NCI-H748 (cell line): ENCODE measurements around the gene HOXD13.

Experiments used
- DNase-seq: peaks from one replicate; lab custom pipeline; 2025; ENCODE audit not compliant: unreplicated experiment; lab: John Stamatoyannopoulos, UW

HOXD13 gene

DNA sequence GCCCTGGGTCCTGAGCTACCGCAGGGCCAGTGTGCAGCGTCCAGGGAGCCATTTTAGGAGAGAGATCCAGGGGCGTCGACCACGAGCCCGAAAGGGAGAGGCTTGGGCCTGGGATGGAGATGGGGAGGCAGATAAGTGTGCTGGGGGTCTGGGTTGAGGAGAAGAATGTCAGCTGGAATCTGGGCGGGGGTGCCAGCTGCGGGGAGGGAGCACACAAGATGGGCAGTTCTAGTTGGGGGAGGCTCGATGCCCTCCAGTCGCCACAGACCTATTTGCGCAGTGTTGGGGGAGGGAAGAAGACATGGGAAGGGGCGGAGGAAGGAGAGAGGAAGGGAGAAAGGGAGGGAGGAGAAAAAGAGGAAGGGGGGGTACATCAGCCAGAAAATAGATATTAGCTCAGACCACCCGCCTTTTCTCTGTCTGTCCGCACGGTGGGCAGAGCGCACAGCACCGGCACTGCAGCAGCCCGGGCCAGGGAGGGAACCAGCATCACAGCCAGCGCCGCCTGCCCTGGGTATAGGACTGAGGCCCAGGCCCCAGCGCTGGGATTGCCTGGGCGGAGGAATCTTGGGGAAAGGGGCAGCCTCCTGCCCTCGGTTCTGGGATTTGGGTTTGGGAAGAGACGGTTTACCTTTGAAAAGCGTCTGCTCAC lies 12.7 kb downstream of the HOXD13 start:
- no peak for DNase-seq

DNA sequence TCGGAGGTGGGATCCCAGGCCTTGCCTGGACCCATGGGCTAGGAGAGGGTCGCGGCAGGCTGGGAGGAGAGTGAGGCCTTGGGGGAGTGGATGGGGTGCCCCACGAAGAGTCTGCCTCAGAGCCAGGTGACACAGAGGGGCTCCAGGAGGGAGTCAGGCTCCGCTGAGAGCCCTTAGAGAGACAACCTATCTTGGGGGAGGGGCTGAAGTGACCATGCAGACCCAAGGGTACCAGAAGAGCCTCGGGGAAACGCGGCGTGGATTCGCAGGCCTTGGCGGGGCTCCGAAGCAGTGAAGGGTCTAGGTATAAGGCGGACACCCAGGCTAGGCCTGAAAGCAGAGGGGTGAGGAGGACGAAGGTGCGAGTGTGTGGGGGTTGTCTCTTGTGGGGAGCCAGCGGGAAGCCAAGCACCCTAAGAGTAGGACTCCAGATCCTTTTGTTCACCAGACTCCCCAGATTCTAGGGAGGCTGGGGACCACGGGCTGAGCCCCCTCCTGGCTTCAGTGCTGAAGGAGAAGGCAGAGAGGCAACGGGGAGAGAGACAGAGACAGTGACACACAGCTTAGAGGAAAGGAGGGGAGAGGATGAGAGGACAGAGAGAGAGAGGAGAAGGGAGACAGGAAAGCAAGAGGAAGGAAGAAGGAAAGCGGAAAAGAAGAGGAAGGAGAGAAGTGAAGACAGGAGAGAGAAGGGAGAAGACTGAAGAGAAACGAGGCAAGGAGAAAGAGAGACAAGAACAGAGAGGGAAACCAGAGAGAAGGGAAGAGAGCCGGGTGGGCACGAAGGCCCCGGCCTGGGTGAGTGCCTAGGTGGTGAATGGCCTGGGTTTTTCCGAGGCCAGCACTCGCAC lies 13.4 kb downstream of the HOXD13 start:
- DNase-seq = no peak

DNA sequence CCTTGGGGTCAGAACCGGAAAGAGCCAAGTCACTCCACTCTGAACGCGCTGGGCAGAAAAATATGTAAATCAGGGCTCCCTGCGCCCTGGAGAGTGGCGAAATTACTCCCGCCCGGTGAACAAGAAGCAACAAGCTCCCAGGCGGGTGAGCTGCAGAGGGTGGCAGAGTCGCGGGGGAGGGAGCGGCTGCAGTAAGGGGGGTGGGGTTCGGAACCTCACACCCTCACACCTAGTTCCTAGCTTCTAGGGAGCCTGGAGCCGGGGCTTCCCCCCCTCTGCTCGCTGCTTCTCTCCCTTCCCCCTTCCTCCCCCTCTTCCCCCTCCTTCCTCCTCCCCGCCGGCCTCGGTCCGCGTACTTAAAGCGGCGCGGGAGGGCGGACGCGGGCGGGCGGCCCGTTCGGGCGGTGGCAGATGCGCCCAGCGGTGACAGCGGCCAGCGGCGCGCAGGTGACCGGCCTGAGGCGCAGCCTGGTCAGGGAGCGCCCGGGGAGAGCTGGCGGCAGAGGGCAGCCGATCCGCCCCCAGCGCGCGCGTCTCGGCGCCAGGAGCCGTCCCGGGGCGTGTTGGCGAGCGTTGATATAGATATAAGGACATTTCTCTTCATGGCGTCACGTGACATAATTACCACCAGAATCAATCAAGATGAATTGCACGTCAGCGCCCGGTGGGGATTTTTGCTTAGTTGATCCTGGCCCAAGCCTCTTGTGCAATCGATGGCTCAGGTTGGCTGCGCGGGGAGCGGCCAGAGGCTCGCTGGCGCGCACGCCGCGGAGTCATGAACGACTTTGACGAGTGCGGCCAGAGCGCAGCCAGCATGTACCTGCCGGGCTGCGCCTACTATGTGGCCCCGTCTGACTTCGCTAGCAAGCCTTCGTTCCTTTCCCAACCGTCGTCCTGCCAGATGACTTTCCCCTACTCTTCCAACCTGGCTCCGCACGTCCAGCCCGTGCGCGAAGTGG lies 14.3 kb downstream of the HOXD13 start, which contains the start of gene HOXD11:
TSS of gene HOXD11 (plus strand) at position 700 of the 959 bp plus-strand sequence. CDS start at position 776, 76 bp downstream.
- peak; percentile 97 for DNase-seq

DNA sequence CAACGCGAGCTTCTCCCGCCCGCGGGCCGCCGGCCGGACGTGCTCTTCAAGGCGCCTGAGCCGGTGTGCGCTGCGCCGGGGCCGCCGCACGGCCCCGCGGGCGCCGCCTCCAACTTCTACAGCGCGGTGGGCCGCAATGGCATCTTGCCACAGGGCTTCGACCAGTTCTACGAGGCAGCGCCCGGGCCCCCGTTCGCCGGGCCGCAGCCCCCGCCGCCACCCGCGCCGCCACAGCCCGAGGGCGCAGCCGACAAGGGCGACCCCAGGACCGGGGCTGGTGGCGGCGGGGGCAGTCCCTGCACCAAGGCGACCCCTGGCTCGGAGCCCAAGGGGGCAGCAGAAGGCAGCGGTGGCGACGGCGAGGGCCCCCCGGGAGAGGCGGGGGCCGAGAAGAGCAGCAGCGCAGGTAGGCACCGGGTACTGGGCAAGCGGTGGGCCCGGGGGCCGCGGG lies 15.2 kb downstream of the HOXD13 start:
- DNase-seq = peak; percentile 64

DNA sequence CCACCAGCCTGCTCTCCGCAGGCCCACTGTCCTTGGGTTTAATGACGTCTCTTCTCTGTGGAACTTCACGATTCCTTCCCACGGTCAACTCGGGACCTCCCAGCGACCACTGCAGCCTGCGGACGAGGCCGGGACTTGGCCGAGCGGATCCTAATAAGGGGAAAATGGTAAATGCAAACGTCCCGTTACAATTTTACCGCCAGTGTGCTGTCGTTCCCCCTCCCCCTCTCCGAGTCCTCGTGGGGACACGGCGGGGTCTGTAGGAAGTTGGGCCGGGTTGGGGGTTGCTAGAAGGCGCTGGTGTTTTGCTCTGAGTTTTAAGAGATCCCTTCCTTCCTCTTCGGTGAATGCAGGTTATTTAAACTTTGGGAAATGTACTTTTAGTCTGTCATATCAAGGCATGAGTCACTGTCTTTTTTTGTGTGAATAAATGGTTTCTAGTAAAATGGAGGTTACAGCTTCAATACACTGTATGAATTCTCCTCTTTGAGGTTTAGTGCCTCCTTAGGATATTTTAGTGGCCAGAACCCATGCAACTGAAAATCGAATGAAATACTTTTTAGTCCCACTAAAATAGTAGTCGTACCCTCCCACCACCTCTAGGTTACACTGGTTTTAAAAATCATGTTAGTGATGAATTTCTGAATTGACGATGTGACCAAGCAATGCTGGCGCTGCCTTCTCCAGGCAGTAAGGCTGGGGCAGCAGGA lies 16.8 kb downstream of the HOXD13 start:
- peak; percentile 55 for DNase-seq

DNA sequence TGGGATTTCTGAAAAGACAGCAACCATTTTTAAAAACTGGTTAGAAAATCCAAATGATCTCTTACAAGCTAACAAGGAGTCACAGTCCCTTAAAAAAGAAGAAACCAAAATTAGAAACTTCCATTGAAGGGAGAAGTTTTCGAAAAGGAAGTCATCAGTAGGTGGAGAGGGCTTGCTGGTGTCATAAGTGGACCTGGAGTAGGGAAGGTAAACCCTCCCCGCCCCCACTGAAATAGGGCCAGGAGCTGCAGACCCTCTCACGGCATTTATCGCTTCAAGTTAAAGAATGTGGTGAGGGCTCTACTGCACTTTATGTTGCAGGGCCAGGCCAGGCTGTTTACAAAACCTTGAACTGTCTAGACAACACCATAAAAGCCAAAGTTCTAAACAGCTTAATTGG lies 17.4 kb downstream of the HOXD13 start:
- peak; percentile 46 for DNase-seq

DNA sequence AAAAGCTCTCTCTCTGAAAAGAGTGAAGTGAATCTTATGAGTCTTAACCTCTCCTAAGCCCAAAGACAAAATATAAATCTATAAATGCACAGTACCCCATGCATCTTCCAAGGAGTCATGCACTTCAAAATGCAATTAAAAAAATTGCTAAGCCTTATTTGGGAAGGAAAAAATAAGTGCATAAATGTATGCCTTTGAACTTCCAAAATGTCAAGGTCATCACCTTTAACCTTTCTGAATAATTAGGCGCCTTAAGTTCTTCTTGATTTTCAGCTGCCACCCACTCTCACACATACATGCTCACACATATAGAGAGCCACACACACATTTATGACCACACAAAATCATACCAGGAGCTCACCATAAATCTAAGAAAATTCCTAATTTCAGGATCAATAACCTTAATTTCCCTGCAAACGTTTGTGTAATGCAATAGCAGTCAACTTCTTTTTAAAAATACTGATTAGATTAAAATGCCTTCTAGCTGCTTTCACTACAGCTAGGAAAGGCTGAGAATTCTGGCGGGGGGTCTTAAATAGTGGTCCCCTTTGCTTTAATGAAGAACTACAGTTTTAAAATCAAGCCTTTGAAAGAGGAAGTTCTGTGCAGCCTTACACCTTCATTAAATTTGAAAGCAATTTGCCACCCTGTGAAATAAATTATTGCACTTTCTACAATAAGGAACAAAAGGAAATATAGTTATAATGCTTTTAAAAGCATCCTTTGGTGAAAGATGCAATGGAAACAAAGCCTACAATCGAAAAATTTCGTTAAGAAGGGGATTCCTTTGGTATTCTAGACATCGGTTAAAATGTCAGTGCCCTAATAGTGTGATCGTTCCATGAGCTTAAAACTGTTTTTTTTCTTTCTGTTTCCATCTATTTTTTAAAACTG lies 18.1 kb downstream of the HOXD13 start:
- peak; percentile 58 for DNase-seq

DNA sequence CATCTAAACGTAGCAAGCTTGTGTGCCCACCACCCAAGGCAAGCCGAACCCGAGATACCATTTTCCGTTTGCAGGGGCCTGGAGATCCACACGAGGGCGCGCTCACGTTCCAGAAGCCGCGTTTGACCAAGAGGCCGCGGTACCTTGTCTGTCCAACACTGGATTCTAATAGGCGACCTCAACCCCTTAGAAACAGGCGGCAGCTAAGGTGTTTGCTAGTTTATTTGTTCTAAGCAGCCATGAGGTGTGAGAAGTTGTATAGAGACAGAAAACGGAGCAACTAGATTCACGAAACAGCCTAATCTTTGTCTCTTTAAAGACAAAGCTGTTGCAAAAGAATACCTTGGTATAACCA lies 18.8 kb downstream of the HOXD13 start:
- peak; percentile 97 for DNase-seq

DNA sequence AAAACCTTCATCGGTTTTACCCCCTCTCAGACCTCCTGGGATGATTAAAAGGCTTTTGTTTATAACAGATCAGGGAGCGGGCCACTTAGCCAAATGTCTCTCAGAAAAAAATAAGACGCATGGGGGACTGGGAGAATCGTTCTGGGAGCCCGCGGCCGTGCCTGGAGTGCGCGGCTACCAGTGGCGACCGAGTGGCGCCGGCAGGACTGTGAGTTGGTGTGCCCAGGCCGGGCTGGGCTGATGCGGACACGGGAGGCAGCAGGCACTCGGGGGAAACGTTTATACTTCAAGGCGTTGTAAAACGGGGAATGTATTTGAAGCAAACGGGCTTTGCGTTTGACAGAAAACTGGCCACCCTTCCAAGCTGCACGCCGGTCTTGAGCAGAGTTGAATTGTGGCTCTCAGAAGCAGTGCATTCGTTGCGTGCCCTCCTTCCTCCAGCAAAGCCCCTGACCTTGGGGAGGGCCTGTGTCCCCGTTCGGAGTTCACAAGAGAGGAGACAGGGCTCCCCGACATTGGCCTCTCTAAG lies 19.4 kb downstream of the HOXD13 start:
- DNase-seq = peak; percentile 64

DNA sequence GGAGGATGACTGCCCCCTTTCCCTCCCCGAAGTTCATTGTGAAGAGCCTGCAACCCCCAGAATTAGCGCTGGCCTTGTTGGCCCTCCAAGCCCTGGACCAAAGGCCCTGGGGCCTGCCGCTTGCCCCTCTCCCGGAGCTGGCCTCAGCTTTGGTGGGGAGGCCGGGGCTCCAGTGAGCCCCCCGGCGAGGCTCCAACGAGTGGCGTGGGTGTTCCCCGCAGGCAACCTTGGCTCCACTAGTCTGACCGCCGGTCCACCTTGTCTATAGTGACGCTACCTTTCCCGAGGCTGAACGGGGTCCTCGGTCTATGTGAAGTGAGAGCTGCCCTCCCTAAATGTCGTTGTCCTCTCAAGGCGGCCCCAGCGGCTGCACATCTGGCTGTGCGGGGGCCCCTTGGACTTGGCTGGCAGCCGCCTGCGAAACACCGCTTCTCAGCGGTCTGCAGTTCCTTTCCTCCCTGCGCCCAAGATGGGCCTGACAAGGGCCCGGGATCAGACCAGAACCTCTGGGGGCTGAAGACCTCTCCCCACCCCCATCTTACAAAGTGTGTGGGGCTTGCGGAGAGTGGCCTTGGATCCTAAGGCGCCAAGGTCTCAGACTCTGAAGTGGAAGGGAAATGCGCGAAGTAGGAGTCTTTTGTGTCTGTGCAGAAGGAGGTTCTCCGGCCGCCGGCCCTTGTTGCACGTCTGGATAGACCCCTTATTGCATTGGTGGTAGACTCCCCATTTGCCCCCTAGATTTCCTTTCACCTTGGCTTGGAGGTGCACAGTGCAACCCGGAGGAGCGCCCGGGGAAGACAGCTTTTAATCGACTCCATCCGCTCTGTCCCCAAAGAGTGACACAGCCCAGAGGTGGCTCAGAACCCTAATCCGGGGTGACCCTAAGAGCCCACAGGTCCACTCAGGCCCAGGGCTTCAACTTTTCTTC lies 20.1 kb downstream of the HOXD13 start:
- DNase-seq = peak; percentile 61

DNA sequence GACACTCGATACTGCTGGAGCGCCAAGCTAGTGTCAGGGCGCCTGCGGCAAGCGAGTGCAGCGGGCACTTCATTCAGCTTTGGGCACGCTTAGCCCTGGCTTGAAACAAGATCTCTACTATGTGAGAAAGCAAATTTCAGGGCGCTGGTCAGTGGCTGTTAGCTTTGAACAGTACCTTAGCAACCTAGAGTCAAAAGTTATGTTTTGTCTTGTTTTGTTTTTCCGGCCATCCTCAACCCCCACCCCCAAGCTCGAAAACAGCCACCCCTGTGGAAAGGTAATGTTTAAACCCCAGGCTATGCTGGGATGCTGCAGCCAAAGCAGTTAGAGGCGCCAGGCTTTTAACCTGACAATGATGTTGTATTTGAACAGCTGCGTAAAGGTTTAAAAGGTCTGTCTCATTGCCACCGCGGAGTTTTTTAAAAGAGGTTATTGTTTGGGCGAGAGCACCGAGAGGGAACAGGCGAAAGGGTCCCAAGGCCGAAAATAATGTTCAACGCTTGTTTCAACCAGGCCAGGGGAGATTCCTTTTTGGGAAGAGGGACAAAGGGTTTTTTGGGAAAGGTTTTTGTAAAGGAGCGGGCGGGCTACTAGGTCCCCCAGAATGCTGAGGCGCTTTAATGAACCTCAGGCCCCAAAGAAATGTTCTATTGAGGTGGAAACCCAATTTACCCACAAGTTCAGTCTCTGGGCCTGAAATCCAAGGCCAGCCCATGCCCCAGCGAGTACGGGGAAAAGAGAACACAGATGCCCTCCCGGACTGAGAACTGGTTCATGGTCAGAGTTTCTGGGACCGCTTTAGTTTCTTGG lies 21.8 kb downstream of the HOXD13 start:
- DNase-seq = peak; percentile 100

DNA sequence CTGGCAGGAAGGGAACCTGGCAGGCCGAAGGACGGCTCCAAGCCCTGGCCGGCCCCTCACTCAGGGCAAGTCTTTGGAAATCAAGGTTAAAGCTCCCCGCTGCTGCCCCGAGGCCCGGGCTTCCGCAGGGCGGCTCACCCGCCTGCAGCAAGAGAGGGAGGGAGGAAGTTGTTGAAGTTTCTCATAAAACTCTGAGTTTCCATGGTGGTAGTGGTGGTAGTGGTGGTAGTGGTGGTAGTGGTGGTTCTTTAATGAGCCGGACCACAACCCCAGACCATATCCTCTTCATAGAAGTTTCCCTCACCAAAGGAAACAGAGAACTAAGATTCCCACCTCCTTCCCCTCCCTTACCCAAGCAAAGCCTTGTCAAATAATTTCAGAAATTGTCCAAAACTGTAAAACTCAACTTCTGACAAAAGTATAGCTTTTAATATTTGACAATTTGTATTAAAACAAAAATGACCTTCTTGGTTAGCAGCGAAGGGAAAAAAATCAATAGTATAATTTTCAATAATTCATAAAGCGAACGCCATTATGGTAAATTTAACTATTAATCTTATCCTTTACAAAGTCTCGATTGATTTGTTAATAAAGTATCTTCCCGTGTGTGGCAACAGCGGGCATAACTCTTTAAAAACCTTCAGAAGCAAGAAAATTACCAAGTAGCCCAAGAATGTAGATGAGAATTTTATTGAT lies 22.6 kb downstream of the HOXD13 start:
- no peak for DNase-seq

DNA sequence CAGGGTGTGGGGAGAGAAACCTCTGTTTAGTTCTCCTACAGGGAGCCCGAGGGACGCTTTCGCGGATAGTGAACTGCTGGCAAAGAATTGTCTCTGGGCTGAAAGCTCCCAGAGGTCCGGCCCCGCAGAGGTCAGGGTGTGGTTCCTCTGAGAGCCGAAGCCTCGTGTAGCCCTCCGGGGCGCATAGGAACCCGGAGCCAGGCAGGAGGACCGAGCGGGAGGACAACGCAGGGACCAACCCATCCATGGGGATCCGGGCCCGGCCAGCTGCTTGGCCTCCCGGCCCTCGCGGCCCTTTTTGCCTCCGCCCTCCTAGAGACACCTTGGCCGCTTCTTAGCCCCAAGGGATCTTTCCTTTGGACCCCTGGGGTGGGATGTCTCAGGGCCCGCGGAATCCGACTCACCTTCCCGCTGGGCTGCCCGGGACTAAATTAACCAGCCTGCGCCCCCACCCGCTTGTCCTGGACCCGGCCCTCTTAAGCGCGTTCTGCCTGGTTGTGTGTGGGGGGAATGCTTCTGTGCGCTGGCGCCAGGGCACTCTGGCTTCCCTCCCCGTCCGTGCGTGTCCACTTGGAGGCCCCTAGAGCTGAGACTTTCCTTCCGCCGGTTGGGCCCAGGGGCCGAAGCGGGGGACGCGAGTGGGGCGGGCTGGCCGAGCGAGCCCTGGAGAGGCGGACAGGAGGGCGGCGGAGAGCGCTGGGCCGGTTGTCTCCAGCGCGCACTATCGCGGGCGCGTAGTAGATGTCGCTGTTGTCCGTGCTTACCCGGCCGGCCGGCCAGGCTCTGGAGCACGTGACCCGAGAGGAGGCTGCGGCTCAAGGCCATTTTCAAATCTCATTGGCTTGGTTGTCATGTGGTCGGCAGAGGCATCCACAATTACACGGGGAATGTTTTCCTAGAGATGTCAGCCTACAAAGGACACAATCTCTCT lies 23.6 kb downstream of the HOXD13 start, which contains the start of gene HOXD10:
TSS of gene HOXD10 (plus strand) at position 896 of the 931 bp plus-strand sequence. CDS start 56 bp downstream, outside the sequence.
- peak; percentile 38 for DNase-seq

DNA sequence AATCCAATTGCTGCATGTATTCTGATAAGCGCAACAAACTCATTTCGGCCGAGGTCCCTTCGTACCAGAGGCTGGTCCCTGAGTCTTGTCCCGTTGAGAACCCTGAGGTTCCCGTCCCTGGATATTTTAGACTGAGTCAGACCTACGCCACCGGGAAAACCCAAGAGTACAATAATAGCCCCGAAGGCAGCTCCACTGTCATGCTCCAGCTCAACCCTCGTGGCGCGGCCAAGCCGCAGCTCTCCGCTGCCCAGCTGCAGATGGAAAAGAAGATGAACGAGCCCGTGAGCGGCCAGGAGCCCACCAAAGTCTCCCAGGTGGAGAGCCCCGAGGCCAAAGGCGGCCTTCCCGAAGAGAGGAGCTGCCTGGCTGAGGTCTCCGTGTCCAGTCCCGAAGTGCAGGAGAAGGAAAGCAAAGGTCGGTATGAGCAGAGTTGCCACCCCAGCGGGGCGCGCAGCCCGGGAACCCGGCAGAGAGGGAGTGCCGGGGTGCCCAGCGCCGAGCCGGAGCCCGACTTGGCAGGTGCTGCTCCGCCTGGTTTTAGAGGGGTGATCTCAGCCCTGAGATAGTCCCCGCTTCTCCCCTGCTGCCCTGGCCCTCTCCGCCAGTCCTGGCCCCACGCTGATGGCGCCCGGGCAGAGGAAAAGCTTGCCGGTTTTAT lies 24.8 kb downstream of the HOXD13 start:
- DNase-seq = no peak

DNA sequence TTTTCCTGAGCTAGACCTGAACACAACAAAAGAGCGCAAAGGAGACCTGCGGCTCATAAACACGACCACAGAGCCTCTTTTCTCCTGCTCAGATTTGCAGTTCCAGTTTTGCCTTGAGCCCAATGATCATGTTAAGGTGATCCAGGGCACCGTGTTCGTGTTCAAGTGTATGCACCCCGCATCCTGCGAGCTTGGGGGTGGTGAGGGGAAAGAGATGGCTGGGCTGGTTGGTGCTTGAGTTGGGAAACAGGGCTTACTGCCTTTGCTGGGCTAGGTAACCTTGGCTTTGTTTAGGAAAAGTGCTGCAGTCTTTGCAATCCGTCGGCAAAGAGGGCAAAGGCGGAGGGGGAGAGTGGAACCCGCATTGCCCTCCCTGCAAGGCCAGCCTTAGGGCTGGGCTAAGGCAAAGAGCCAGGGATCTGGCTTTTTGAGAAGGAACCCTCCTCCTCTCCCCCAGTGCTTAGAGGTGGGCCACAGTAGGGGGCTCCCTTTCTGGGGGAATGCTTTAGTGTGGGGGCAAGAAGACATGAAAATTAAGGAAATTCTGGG lies 25.4 kb downstream of the HOXD13 start:
- no peak for DNase-seq
